ENCODE results near the gene NRDE2. TPM values are rescaled to one million over a fixed set of nuclear protein-coding genes. Genes with fewer than 3 reads are reported as not detected.

NRDE2 gene
- polyA plus RNA-seq, 1 donor from 2014 or later = 9.5 TPM

DNA sequence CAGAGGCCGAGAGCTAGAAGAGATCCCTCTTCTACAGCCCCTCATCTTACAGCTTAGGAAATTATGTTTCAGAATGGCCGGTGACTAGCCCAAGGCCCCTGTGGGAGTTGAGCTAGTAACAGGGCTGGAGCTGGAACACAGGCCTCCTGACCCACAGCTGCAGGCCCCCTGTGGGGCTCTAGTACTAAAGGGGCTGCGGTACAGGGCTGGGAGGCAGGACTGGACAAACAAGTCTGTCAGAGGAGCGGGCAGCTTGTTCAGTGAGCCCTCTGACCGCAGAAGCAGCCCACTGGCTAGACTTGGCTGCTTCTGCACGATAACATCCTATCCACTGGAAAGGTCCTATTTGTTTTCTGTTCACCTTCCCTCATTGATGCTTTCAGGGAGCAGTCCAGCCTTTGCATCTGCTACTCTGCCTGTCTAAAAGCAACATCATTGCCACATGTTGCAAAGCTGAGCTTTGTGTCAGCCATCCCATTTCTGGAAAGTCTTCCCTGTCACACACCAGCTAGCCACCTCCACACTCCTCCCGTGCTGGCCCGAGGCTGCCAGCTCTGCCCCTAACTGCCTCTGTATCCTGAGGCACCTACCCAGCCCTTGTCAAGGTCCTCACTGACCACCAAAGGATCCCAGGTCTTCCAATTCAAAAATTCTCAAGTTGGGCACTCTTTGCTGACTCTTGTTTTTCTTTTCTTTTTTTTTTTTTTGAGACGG lies 65.1 kb downstream of the NRDE2 start:
- TF ChIP-seq EP300 (conservative IDR thresholded peaks at IDR 0.05; ENCODE audit: poor library complexity, severe bottlenecking) (no peak), POLR2AphosphoS5 (IDR thresholded peaks at IDR 0.05) (peak; percentile 10)

DNA sequence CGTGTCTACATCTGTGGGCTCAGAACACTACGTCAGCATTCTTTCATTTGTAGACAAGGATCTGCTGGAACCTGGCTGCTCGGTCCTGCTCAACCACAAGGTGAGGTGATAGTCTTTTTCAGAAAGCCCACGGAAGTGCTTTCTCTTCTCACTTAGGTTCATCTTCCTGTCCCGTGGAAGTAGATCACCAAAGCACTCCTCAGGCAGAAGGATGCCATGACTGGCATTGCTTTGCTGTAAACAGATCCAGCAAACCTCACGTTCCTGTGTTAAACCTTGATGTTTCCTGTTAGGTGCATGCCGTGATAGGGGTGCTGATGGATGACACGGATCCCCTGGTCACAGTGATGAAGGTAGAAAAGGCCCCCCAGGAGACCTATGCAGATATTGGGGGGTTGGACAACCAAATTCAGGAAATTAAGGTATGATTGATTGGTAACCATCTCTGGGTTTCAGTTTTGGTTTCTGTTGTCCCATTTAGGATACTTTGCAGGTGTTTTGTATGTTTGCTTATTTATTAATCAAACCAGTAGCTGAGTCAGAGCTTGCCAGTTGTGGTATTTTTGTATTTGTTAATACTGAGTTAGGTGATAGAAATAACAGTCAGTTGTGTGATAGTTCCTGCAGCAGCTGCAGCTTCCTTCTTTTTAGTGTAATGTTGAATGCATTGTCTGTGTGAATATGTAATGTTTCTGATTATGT lies 67.8 kb downstream of the NRDE2 start:
- H3K9ac ChIP-seq (ENCODE audit: low read length) = no peak overlapping the region
- no peak for TF ChIP-seq TAF1 (IDR thresholded peaks at IDR 0.05; ENCODE audit: low read depth)
- no peak for TF ChIP-seq EZH2 (IDR thresholded peaks at IDR 0.05; ENCODE audit: borderline replicate concordance, insufficient read depth, low read length, poor library complexity, severe bottlenecking)

More for the DNA sequence above, 65.1 kb downstream of the NRDE2 start:
- Histone ChIP-seq H3K27ac (ENCODE audit: low read length) (no peak overlapping the region), H4K20me1 (ENCODE audit: insufficient read depth) (no peaks in the 10 kb centered on the region), H3F3A (ENCODE audit: insufficient read depth, low read length, poor library complexity, severe bottlenecking) (no peaks in the 10 kb centered on the region), H3K4me2 (ENCODE audit: low read length) (no peak overlapping the region), H3K4me3 (ENCODE audit: low read length) (no peak overlapping the region), H3K9ac (ENCODE audit: low read length) (no peak overlapping the region), H3K36me3 (ENCODE audit: insufficient read depth, low read length) (peaks cover 21% of the 10 kb centered on the region), H3K9me2 (ENCODE audit: insufficient read depth, low read length) (no peaks in the 10 kb centered on the region), H3K27me3 (ENCODE audit: insufficient read depth, low read depth, low read length) (no peaks in the 10 kb centered on the region), H3K9me3 (ENCODE audit: low read length) (no peaks in the 10 kb centered on the region), H3K79me2 (replicated peaks; ENCODE audit: insufficient read depth, low read length) (no peaks in the 10 kb centered on the region), H2AFZ (ENCODE audit: low read depth, low read length) (no peak overlapping the region)

DNA sequence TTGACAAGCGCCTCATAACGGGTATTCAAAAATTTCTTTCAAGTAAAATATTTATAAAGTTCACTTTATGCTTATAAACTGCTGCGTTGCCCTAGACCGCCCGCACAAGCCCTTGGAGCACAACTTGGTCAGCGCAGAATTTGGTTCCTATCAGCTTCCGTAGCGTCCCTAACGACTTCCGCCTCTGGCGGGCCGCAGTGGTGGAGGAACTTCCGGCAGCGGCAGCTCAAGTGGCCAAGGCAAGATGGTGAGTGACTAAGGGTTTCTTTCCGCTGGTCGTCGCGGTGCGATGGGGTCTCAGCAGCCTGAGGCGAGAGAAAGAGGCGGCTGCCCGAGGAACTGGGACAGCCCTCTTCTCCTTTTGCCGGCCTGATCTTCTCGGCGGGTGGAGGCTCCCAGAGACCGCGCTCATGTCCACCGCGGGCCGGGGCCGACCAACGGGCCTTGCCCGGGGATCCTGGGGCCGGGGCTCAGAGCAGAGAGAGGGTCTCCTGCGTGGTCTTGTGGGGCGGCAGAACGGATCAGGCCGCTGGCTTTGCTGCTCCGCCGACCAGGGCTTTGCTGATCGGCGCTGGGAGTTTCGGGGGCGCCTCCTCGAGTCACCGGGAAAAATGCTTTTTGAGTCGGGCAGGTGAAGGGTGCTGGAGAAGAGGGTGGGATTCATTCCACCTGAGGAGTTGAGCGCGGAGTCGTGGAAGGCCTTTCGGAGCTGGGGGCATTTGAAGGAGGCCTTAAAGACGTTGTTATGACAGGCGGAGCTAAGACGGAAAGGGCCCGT lies 75.2 kb downstream of the NRDE2 start, which contains the start of gene PSMC1:
TSS of gene PSMC1 (plus strand) at position 200 of the 778 bp plus-strand sequence. CDS start at position 245, 45 bp downstream.
- peak within 1 kb of the TSS; percentile 69 for H3K27ac ChIP-seq (ENCODE audit: low read length)
- peak within 1 kb of the TSS; percentile 83 for H3K9ac ChIP-seq (ENCODE audit: low read length)
- peaks cover 35% of the 10 kb centered on the region for H3K79me2 ChIP-seq (replicated peaks; ENCODE audit: insufficient read depth, low read length)

More for the DNA sequence above, 67.8 kb downstream of the NRDE2 start:
- H3K4me3 ChIP-seq (ENCODE audit: low read length) = no peak overlapping the region
- peaks cover 14% of the 10 kb centered on the region for H3K36me3 ChIP-seq (ENCODE audit: insufficient read depth, low read length)
- no peak overlapping the region for H3K27ac ChIP-seq (ENCODE audit: low read length)
- H3K79me2 ChIP-seq (replicated peaks; ENCODE audit: insufficient read depth, low read length) = peaks cover 2% of the 10 kb centered on the region
- H3K9me3 ChIP-seq (ENCODE audit: low read length) = no peaks in the 10 kb centered on the region
- no peaks in the 10 kb centered on the region for H3F3A ChIP-seq (ENCODE audit: insufficient read depth, low read length, poor library complexity, severe bottlenecking)
- H4K20me1 ChIP-seq (ENCODE audit: insufficient read depth) = no peaks in the 10 kb centered on the region
- no peak overlapping the region for H2AFZ ChIP-seq (ENCODE audit: low read depth, low read length)
- H3K27me3 ChIP-seq (ENCODE audit: insufficient read depth, low read depth, low read length) = no peaks in the 10 kb centered on the region
- no peaks in the 10 kb centered on the region for H3K9me2 ChIP-seq (ENCODE audit: insufficient read depth, low read length)
- H3K4me2 ChIP-seq (ENCODE audit: low read length) = no peak overlapping the region

More for the DNA sequence above, 75.2 kb downstream of the NRDE2 start, which contains the start of gene PSMC1:
- Histone ChIP-seq H3K4me3 (ENCODE audit: low read length) (peak within 1 kb of the TSS; percentile 79), H3K9me3 (ENCODE audit: low read length) (no peaks in the 10 kb centered on the region), H3K27me3 (ENCODE audit: insufficient read depth, low read depth, low read length) (no peaks in the 10 kb centered on the region), H4K20me1 (ENCODE audit: insufficient read depth) (no peaks in the 10 kb centered on the region), H3F3A (ENCODE audit: insufficient read depth, low read length, poor library complexity, severe bottlenecking) (no peaks in the 10 kb centered on the region), H3K36me3 (ENCODE audit: insufficient read depth, low read length) (no peaks in the 10 kb centered on the region), H2AFZ (ENCODE audit: low read depth, low read length) (peak within 1 kb of the TSS; percentile 61), H3K9me2 (ENCODE audit: insufficient read depth, low read length) (no peaks in the 10 kb centered on the region), H3K4me2 (ENCODE audit: low read length) (peak within 1 kb of the TSS; percentile 80)
- TF ChIP-seq RAD21 (conservative IDR thresholded peaks at IDR 0.05) = peak; percentile 32
- TF ChIP-seq, protein P1, sequence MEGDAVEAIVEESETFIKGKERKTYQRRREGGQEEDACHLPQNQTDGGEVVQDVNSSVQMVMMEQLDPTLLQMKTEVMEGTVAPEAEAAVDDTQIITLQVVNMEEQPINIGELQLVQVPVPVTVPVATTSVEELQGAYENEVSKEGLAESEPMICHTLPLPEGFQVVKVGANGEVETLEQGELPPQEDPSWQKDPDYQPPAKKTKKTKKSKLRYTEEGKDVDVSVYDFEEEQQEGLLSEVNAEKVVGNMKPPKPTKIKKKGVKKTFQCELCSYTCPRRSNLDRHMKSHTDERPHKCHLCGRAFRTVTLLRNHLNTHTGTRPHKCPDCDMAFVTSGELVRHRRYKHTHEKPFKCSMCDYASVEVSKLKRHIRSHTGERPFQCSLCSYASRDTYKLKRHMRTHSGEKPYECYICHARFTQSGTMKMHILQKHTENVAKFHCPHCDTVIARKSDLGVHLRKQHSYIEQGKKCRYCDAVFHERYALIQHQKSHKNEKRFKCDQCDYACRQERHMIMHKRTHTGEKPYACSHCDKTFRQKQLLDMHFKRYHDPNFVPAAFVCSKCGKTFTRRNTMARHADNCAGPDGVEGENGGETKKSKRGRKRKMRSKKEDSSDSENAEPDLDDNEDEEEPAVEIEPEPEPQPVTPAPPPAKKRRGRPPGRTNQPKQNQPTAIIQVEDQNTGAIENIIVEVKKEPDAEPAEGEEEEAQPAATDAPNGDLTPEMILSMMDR (IDR thresholded peaks at IDR 0.05; ENCODE audit: poor library complexity, severe bottlenecking) = no peak
- peak; percentile 68 for TF ChIP-seq MXI1 (conservative IDR thresholded peaks at IDR 0.05; ENCODE audit: poor library complexity, severe bottlenecking)
- no peak for TF ChIP-seq SMC3 (conservative IDR thresholded peaks at IDR 0.05; ENCODE audit: poor library complexity)
- TF ChIP-seq TAF1 (IDR thresholded peaks at IDR 0.05; ENCODE audit: low read depth) = peak; percentile 73
- peak; percentile 89 for TF ChIP-seq POLR2AphosphoS5 (IDR thresholded peaks at IDR 0.05)
- TF ChIP-seq, protein P2, sequence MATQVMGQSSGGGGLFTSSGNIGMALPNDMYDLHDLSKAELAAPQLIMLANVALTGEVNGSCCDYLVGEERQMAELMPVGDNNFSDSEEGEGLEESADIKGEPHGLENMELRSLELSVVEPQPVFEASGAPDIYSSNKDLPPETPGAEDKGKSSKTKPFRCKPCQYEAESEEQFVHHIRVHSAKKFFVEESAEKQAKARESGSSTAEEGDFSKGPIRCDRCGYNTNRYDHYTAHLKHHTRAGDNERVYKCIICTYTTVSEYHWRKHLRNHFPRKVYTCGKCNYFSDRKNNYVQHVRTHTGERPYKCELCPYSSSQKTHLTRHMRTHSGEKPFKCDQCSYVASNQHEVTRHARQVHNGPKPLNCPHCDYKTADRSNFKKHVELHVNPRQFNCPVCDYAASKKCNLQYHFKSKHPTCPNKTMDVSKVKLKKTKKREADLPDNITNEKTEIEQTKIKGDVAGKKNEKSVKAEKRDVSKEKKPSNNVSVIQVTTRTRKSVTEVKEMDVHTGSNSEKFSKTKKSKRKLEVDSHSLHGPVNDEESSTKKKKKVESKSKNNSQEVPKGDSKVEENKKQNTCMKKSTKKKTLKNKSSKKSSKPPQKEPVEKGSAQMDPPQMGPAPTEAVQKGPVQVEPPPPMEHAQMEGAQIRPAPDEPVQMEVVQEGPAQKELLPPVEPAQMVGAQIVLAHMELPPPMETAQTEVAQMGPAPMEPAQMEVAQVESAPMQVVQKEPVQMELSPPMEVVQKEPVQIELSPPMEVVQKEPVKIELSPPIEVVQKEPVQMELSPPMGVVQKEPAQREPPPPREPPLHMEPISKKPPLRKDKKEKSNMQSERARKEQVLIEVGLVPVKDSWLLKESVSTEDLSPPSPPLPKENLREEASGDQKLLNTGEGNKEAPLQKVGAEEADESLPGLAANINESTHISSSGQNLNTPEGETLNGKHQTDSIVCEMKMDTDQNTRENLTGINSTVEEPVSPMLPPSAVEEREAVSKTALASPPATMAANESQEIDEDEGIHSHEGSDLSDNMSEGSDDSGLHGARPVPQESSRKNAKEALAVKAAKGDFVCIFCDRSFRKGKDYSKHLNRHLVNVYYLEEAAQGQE (IDR thresholded peaks at IDR 0.05; ENCODE audit: borderline replicate concordance) = peak; percentile 52

All from neural cell (in vitro differentiated cells).